IMR-90 (cell line): ENCODE data around the gene STAT3.

Source experiments
- BHLHE40 ChIP-seq: fragments of 150-350 bp; IDR thresholded peaks from 2 replicates; pipeline ENCODE4 v1.6.1; 2016; ENCODE audit warnings: mild to moderate bottlenecking, low read depth, low read length
- MAFK ChIP-seq: IDR thresholded peaks from 2 replicates; pipeline ENCODE4 v1.6.1; 2012; ENCODE audit warnings: low read depth, low read length, improper control_type of control experiment
- MAZ ChIP-seq: IDR thresholded peaks from 2 replicates; pipeline ENCODE4 v1.6.1; 2012; ENCODE audit warnings: low read depth, mild to moderate bottlenecking, low read length, improper control_type of control experiment, moderate library complexity, borderline replicate concordance
- POLR2A ChIP-seq: IDR thresholded peaks from 2 replicates; pipeline ENCODE4 v1.6.1; 2012; ENCODE audit warnings: mild to moderate bottlenecking, low read depth, low read length
- RAD21 ChIP-seq: IDR thresholded peaks from 2 replicates; pipeline ENCODE4 v1.6.1; 2012; ENCODE audit warnings: low read length, improper control_type of control experiment
- SMC3 ChIP-seq: fragments of 150-350 bp; IDR thresholded peaks from 2 replicates; pipeline ENCODE4 v1.6.1; 2016; ENCODE audit warnings: low read depth, mild to moderate bottlenecking, antibody characterized with exemption, low read length, moderate library complexity
- TF ChIP-seq, protein P1 (sequence below): conservative IDR thresholded peaks from 2 replicates; pipeline ENCODE4 v1.5.1; 2012; ENCODE audit warnings: mild to moderate bottlenecking, low read depth, low read length, improper control_type of control experiment
- TF ChIP-seq, protein P2 (sequence below): fragments of 150-350 bp; IDR thresholded peaks from 2 replicates; pipeline ENCODE4 v1.6.1; 2016; ENCODE audit warnings: low read depth, mild to moderate bottlenecking, low read length, moderate library complexity, borderline replicate concordance

DNA sequence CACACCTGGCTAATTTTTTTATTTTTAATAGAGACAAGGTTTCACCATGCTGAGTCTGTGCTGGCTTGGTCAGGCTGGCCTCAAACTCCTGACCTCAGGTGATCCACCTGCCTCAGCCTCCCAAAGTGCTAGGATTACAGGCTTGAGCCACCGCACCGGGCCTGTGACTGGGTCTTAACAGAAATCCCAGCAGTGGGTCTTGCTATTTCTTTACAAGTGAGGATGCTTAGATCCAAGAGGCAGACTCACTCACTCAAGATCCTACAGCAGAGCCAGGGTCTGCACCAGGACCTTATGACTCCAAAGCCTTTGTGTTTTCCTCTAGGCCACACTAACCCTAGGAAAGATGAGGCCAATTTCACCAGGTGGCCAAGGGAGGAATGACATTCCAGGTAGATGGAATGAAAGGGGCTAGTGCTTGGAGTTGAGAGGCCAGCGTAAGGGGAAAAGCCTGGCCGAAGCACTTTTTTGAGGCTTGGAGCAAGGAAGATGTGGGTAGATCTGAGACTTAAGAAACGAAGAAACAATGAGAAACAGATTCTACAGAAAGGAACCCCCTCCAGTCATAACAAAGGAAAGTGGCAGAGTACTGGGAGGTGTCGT, 105.7 kb downstream of the STAT3 start:
- TF ChIP-seq, protein P1, sequence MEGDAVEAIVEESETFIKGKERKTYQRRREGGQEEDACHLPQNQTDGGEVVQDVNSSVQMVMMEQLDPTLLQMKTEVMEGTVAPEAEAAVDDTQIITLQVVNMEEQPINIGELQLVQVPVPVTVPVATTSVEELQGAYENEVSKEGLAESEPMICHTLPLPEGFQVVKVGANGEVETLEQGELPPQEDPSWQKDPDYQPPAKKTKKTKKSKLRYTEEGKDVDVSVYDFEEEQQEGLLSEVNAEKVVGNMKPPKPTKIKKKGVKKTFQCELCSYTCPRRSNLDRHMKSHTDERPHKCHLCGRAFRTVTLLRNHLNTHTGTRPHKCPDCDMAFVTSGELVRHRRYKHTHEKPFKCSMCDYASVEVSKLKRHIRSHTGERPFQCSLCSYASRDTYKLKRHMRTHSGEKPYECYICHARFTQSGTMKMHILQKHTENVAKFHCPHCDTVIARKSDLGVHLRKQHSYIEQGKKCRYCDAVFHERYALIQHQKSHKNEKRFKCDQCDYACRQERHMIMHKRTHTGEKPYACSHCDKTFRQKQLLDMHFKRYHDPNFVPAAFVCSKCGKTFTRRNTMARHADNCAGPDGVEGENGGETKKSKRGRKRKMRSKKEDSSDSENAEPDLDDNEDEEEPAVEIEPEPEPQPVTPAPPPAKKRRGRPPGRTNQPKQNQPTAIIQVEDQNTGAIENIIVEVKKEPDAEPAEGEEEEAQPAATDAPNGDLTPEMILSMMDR, result no peak
- TF ChIP-seq RAD21 (no peak), MAZ (no peak), POLR2A (no peak), MAFK (no peak), SMC3 (no peak), BHLHE40 (no peak)
- TF ChIP-seq, protein P2, sequence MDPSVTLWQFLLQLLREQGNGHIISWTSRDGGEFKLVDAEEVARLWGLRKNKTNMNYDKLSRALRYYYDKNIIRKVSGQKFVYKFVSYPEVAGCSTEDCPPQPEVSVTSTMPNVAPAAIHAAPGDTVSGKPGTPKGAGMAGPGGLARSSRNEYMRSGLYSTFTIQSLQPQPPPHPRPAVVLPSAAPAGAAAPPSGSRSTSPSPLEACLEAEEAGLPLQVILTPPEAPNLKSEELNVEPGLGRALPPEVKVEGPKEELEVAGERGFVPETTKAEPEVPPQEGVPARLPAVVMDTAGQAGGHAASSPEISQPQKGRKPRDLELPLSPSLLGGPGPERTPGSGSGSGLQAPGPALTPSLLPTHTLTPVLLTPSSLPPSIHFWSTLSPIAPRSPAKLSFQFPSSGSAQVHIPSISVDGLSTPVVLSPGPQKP, result no peak
